8988T (cell line): Measurements from ENCODE around the gene RBFA.

ENCODE experiments used
- DNase-seq: peaks from one replicate; pipeline ENCODE4 v3.0.0; 2011

Gene RBFA

DNA sequence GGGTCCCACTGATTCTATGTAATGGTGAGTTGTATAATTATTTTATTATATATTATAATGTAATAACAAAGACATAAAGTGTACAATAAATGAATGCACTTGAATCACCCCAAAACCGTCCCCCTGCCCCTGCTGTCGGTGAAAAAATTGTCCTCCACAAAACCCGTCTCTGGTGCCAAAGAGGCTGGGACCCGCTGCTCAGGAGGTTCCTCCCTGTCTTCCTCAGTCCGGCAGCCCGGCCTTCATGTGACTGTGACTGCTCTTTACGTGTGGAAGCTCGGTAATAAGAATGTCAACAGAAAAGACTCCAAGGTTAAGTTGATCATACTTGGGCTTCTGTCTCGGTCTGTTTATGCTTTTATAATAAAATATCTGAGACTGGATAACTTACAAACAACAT, 42.1 kb downstream of the RBFA start:
- no peak for DNase-seq

DNA sequence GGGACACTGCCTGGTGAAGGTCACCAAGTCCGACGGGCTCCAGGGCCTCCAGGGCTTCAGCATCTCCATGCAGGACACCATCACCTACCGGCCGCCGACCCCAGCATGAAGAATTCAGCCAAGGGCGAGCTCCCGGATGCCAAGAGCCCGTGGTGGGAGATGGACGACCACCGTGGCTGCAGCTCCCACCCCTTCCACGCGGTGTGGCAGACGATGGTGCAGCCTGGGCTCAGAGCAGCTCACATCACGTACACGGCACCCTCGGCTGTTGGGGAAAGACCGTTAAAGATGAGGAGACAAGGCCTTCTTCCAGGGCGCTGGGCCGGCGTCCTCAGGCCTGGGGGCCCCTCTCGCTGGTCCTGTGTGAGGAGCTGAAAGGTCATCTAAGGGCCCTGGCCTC, 43.6 kb downstream of the RBFA start:
- DNase-seq = no peak
